GM18498 (cell line): Measurements from ENCODE around the gene EPM2A.

ENCODE experiments used
- ATAC-seq: cut with Tn5 transposase; IDR thresholded peaks from one replicate; pipeline ENCODE4 v1.9.1; 2021; ENCODE audit warnings: mild to moderate bottlenecking, moderate library complexity; ENCODE audit not compliant: unreplicated experiment

Gene EPM2A

GRCh38 chr6:145685932-145686331, 49.4 kb downstream of the EPM2A start:
- ATAC-seq, result no peak

DNA sequence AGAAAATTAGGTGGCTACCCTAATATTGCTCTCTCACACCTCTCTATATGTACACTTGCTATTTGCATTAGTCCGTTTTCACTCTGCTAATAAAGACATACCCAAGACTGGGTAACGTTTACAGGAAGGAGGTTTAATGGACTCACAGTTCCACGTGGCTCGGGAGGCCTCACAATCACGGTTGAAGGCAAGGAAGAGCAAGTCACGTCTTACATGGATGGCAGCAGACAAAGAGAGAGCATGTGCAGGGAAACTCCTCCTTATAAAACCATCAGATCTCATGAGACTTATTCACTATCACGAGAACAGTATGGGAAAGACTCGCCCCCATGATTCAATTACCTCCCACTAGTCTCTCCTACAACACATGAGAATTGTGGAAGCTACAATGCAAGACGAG, 53.4 kb downstream of the EPM2A start:
- no peak for ATAC-seq

DNA sequence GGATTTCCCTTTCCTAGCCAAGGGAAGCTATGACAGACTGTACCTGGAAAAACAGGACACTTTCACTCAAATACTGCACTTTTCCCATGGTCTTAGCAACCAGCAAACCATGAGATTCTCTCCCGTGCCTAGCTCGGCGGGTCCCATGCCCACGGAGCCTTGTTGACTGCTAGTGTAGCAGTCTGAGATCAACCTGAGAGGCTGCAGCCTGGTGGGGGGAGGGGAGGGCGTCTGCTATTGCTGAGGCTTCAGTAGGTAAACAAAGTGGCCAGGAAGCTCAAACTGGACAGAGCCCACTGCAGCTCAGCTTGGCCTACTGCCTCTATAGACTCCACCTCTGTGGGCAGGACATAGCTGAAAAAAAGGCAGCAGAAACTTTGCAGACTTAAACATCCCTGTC, 61.8 kb downstream of the EPM2A start:
- ATAC-seq, result no peak

DNA sequence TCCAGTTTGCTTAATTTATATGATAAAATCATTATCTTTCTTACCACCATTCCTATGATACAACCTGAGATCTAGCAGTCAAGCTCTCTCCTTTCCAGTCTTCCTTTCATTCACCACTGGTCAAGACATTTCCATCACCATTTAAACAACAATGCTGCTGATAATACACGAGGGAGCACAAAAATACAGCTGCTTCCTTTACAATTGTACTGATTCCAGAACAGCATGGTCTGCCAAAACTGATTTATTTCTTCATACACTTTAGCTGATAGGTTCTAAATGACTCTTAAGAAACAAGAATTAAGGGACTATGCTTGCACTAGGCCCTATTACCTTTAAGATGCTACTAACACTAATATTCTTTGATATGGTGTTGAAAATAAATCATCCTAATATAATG, 65.0 kb downstream of the EPM2A start:
- ATAC-seq, result no peak

DNA sequence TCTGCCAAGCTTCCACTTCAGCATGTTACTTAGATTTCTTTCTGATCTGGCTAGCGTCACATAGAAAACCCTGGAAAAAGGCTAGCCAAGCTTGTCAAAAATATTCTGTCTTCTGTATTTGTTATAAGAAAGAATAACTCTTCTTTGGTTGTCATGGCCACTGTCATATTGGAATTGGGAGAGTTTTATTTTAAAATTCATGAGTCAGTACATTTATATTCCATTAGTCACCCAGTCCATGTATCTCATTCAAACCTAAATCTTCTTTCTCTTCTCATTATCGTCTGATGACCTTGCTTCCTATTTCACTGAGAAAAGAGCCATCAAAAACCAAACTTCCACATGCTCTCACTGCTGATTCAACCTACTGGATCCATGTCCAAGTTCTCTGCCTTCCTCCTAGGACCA, 65.7 kb downstream of the EPM2A start:
- ATAC-seq, result no peak

DNA sequence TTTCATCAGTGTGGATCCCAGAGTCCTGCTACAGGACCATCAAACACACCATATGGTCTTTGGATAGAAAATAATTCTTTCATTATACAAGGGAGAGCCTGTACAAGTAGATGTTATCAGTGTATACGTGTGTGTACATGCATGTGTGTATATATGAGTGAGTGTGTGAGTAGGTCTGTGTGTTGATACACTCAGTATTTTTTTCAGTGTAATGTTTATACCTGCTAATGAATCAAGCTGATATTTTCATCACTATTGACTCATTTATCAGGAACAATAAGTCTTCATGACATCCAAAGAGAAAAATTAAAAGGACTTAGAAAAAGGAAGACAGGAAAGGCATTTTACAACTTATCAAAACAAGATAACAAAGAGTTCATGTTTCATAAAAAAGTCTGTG, 66.5 kb downstream of the EPM2A start:
- ATAC-seq, result no peak

- ATAC-seq, result no peak
These were observed 74.6 kb downstream of the EPM2A start for GRCh38 chr6:145660676-145661075.

DNA sequence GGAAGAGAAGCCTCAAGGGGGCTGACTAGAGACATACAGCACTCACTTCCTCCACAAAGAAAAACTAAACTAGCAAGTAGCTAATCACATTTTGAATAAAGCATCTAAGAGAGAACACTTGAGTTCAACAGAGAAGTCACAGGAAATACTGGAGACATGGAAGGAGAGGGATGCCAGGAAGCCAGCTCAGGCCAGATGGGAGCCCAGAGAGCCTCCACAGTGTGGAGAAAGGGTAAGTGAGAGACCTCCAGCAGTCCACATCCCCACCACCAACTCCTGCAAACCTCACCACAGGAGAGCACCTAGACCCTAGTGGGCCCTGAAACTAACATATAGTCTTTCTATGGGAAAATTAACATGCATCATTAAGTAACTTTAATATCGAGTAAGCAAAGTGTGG, 79.2 kb downstream of the EPM2A start:
- no peak for ATAC-seq

DNA sequence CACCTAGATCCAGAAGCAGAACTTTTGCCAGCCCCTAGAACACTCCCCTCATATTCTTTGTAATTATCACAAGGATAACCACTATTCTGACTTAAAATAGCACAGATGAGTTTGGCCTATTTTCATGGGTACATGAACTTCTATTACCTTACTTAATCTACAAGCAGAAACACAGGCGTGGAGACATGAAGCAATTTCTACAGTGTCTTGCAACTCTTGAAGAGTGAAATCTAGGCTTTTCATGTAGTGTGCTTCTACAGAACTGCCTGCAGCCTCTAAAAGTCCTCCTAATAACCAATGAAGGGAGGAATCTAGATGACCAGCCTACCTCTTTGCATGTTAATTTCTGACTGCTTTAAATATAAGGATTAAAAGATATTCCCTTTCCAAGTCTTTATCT, 82.7 kb downstream of the EPM2A start:
- ATAC-seq, result no peak

DNA sequence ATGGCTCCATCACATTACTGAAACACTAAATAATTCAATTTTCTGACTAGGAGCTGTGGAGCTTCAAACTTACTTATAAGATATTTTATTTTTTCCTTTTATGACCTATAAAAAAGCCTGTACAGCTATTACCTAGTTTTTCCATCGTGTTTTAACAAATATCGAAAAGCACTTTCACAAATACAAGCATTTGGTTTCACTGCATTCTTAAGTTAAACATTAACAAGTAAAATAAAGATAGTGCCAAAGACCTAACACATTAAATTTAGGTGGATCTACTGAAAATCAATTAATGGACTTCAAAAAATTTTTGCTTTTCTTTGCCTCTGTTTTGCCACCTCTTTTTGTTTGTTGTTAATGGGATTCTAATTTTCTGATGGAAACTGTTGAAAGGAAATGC, 83.3 kb downstream of the EPM2A start:
- no peak for ATAC-seq

GRCh38 chr6:145648149-145648548, 87.2 kb downstream of the EPM2A start:
- no peak for ATAC-seq

GRCh38 chr6:145647602-145648001, 87.7 kb downstream of the EPM2A start:
- no peak for ATAC-seq

DNA sequence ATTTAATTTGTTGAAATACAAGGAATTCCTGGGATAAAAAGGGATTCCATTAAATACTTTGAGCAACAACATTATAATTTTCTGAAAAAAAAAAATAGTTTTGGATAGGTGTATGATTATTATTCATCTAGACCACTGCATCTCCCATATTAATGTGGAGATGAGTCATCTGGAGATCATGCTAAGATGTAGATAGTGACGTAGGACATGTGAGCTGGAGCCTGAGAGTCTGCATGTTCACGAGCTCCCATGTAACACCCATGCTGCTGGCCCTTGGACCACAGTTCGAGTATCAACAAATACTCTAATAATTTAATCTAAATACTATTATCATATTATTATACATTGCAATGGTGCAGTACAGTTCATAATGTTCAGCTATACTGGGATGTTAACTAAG, 91.6 kb downstream of the EPM2A start:
- ATAC-seq, result no peak

- peak; percentile 92 for ATAC-seq
These were observed 101.2 kb downstream of the EPM2A start for GRCh38 chr6:145633981-145634627.

GRCh38 chr6:145632971-145633370, 102.3 kb downstream of the EPM2A start:
- no peak for ATAC-seq

GRCh38 chr6:145631374-145631773, 103.9 kb downstream of the EPM2A start:
- no peak for ATAC-seq

- ATAC-seq, result no peak
These were observed 104.7 kb downstream of the EPM2A start for GRCh38 chr6:145630598-145630997.

GRCh38 chr6:145629478-145629877, 105.8 kb downstream of the EPM2A start:
- ATAC-seq, result no peak

DNA sequence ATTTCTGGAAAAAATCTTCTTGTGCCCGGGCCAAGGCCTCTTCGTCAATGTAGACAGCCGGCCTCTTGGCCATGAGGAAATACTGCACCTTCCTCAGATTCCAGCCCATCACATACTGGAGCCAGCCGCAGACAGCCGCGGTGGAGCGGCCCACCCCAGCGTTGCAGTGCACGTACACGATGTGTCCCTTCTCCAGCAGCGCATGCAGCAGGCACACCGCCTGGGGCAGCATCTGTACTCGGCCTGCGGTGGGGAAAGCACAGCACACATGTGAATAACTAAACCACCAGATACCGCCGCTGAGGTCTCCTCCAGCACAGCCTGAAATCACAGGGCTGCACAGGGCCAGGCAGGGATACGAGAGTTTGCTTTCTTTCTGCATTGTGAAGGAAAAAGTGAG, 107.9 kb downstream of the EPM2A start:
- no peak for ATAC-seq

DNA sequence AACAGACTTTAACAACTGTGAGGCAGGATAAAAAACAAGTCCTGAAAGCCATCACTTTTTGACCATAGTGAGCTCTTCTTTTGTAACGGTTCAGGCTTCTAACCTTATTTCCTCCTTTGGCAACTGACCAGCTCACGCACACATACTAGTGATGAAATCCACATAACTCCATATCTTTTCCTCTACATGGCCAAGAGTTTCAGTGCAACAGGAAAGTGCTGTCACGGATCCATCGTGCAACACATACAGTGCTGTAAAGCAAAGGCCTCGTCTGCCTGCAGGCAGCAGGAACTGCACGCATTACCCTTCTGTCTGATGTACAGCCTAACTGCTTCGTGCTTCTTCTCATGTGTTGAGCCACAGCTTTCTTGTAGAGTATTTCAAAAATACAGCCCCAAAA, 108.5 kb downstream of the EPM2A start:
- no peak for ATAC-seq

GRCh38 chr6:145623231-145623630, 112.1 kb downstream of the EPM2A start:
- ATAC-seq, result no peak

DNA sequence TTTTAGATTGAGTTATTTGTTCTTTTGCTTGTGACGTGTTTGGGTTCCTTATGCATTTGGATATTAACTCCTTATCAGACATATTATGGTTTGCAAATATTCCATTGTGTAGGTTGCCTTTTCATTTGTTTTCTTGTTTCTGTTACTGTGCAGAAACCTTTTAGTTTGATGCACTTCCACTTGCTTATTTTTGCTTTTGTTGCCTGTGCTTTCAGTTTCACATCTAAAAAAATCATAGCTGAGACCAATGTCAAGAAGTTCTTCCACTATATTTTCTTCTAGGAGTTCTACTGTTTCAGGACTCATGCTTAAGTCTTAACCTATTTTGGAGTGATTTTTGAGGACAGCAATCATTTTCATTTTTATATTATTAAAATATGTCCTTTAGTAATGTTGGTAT, 113.5 kb downstream of the EPM2A start:
- ATAC-seq, result no peak

DNA sequence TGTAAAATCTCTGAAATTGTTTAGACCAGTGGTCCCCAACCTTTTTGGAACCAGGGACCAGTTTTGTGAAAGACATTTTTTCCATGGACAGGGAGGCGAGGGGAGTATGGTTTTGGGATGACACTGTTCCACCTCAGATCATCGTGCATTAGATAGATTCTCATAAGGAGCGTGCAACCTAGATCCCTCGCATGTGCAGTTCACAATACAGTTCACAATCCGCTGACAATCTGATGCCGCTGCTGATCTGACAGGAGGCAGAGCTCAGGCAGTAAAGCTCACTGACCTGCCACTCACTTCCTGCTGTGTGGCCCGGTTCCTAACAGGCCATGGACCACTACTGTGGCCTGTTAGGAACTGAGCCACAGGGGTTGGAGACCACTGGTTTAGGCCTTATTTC, 115.2 kb downstream of the EPM2A start:
- ATAC-seq, result no peak
